HG03103 (cell line): ENCODE data around the gene ARSI.

ENCODE experiments used
- ATAC-seq: cut with Tn5 transposase; IDR thresholded peaks from one replicate; pipeline ENCODE4 v1.9.1; 2021; ENCODE audit warnings: low read depth; ENCODE audit not compliant: unreplicated experiment

The ARSI gene

DNA sequence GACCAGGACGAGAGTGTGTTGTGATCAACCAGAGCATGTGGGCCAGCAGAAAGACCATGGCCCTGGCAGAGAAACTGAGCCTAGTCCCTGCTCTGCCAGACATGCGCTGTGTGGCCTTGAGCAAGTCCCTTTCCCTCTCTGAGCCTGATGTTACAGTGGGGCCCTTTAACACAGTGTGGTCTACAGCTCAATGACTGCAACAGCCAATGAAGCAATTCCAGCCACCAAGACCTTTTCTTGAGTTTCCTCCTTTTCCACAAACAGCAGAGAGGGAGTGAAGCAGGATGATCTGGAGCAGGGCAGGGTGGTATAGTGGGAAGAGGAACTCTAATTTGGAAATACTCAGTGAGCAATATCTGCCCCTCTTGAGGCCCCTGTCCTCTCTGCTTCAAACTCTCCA lies 25.8 kb upstream of the ARSI start:
- ATAC-seq = no peak

DNA sequence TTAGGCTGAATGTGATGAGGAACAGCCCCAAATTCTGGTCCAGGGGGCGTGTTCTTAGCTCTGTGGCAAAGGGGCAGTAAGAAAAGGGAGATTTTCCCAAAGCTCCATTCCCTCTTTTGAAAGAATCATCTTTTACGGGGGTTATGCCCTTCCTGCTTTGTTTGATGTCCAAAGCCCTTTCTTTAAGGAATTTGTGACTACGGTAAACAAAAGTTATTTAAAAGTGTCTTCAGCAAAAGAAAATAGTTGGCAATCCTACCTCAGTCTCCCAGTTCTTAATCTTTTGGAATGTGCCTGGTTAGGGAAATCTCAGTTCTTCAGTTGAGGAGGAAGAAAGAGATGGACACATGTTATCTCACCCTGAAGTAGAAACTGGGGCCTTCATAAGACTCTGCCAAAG lies 24.4 kb upstream of the ARSI start:
- ATAC-seq = no peak

DNA sequence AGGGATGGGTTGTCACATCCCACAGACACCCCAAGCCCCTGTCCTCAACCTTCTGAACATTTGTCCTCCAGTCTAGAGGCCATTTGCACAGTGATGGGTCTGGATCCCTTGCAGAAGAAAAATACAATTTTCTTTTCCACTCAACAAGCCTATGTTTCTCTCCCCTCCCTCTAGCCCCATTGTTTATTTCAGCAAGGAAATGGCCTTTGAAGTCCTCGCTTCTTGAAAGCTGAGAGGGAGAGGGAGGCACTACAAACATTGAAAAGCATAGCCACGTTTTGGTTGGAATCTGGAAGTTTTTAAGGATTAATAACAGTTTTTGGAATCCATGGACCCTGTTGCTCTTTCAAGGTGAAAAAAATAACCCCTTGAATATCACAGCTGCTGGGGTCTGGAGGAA lies 24.0 kb upstream of the ARSI start:
- no peak for ATAC-seq

- no peak for ATAC-seq
Observed at GRCh38 chr5:150325426-150325825, 22.7 kb upstream of the ARSI start.

GRCh38 chr5:150323819-150324218 lies 21.1 kb upstream of the ARSI start:
- no peak for ATAC-seq

DNA sequence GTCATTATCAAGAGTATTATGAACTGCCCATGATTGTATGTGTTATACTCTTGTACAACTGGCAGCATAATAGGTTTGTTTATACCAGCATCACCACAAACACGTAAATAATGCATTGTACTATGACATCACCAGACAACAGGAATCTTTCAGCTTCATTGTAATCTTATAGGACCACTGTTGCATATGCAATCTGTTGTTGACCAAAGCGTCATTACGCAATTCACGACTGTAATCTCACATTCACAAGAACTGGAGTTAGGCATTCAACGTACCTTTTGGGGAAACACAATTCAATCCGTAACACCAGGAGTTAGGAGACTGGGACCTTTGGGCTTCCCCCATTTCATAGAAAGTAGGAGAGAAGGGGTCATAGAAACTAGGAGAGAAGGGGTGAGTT lies 20.4 kb upstream of the ARSI start:
- ATAC-seq = no peak

GRCh38 chr5:150322202-150322601 lies 19.5 kb upstream of the ARSI start:
- ATAC-seq = no peak

DNA sequence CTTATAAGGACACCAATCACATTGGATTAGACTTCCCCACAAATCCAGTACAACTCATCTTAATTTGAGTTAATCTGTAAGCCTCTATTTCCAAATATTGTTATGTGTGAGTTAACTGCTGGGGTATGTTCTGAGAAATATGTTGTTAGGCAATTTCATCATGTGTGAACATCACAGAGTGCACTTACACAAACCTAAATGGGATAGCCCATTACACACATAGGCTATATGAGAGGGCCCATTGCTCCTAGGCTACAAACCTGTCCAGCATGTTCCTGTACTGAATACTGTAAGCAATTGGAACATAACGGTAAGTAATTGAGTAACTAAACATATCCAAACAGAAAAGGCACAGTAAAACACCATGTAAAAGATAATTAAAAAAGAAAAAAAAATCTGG lies 19.1 kb upstream of the ARSI start:
- no peak for ATAC-seq

GRCh38 chr5:150321211-150321610 lies 18.5 kb upstream of the ARSI start:
- ATAC-seq = no peak

DNA sequence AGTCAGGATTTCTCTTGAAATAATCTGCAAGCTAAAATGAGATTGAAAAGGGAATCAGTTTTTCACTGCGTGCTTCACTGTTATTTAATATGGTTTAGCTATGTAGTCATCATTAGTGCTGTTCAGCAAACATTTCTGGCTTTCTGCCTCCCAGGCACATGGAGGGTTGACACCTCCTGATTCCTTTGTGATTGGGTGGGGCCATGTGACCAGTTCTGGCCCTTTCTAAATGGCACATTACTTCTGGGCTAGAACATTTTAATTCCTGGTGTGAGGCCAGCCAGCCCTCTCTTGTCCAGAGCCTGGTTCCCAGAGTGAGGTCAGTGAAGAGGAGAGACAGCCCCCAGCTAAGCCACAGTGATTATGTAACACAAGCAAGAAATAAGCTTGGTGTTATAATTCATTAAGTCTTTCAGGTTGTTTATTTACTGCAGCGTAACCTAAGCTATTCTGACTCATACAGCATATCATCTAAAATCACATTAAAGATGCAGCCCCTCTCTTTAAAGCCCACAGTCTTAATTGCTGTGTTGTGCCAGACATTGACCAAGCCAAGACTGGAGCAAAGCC lies 17.4 kb upstream of the ARSI start:
- no peak for ATAC-seq

DNA sequence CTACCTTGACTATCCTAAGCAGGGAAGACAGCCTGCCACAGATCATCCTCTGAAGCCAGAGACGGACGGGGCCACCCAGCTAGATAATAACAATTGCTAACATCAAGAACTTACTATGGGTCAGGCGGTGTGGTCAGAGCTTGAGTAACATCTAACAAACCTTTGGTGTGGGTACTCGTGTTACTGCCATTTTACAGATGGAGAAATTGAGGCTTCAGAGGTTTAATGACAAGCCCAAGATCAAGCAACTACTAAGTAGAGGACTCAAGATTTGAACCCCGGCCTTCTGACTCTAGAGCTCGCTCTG lies 16.7 kb upstream of the ARSI start:
- no peak for ATAC-seq

DNA sequence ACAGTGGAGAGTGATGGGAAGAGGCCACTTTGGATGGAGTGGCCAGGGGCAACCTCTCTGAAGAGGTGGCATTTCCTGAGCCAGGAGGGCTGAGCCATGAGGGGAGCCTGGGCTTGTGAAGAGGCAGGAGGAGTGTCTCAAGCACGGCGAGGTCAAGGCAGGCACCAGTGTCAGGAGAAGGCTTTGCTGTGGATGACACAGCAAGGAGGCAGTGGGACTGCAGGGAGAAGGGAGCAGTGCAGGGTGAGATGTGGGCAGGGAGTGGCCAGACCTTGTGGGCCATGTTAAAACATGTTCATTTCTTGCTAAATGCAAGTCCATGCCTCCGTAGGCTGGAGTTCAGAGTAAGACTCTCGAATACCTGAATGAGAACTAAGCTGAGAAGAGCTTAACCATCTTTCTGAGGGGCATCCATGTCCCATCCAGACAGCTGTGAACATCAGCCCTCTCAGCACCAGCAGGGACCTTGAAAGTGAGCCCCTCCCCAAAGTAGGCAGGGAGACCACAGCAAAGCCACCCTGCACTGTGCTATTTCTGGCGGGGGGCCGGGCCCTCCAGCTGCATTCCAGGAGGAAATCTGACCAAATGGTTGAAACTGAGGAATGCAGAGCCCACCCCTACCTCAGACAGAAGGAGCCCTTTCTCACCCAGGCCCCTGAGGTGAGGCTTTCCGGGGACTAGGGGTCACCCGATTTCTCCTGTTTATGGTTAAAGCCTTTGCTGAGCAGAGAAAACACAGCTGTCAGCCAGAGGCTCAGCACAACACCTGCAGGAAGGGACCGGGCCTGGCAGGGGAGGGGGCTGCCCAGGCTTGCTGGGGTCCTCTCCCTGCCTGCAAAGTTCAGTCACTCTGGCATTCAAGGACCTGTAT lies 16.1 kb upstream of the ARSI start:
- ATAC-seq = no peak

DNA sequence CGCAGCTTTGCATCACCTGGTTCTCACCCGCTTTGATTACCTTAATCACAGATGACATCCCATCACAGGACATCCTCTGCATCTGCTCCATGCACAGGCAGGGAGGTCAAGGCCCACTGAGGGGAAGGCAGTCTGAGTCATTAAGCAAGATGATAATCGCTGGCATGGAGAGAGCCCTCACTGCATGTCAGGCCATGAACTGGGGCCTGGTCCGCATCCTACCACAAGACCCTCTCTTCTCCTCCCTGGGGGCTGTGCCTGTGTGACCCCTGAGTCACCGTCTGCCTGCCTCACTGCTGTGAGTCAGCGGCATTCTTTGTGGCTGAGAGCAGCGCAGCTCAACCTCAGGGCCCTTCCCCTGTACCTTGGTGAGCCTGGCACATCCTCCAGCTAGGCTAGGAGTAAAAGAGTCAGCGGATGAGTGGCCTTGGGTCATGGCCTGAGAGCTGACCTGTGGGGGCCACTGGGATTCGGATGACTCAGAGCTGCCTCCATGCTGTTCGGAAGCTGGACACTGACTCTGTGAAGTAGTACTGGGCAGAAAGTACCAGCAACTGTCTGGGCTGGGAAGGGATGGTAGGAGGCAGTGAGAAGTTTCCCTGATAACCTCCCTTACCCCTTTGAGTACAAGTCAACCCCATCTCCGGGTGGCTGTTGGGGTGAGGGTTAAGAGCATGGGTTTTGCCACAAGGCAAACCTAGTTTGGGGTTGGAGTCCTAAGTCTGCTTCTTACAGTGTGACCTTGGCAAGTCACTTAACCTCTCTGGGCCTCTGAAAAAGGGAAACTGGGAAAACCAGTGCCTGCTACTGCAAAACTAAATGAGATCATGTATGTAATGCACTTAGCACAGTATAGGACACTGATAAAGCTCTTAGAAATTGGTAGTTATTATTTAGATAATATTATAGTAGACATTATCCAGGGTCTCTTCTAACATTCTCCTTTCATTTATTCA lies 14.6 kb upstream of the ARSI start:
- ATAC-seq = no peak

DNA sequence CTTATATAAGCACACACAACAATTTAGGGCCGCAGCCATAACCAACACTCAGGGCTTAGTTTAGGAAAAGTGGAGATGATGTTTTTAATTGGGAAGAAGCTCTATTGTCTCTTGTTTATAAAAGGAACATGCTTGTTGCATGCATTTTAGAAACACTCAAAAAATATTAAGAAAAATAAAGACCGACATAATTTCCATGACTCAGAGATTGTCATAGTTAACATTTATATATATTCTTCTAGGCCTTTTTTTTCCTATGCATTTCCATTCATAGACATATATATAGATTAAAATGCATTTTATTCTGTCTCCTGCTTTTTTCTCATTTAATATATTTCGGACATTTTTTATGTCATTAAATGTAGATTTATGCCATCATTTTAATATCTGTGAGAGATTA lies 13.6 kb upstream of the ARSI start:
- ATAC-seq = no peak

- no peak for ATAC-seq
Observed at GRCh38 chr5:150315245-150315644, 12.5 kb upstream of the ARSI start.

- no peak for ATAC-seq
Observed at GRCh38 chr5:150313921-150314716, 11.4 kb upstream of the ARSI start.

GRCh38 chr5:150313501-150313900 lies 10.8 kb upstream of the ARSI start:
- ATAC-seq = no peak

GRCh38 chr5:150312518-150312917 lies 9.8 kb upstream of the ARSI start:
- no peak for ATAC-seq

DNA sequence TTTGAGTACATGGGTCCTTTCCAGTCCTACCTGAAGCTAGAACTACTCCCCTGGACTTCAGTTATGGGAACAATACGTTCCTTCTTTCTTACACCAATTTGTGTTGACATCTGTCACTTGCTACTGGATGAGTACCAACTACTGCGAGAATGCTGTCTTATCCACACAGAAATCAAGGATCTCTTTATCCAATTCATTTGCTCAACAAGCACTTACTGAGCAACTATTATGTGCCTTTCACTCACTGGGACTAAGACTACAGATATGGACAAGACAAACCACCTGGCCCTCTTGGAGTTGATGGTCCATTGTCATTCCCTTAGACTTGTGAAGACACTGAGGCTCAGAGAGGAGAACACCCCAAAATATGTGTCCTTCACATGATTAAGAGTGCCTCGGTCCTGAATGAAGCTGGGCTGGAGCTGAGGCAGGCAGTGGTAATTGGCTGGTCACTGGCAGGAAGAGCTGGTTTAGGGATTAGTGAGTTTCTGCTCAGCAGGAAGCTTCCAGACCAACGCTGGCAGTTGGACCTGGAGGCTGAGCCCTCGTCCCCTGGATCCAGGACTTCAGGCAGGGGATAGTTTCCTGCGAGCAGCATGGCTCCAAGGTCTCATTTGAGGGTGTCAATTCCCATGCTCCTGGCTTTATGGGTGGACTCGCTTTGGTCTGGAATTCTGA lies 8.4 kb upstream of the ARSI start:
- ATAC-seq = no peak

- ATAC-seq = no peak
Observed at GRCh38 chr5:150310246-150310645, 7.5 kb upstream of the ARSI start.
